LNCaP clone FGC (cell line): ENCODE measurements around the gene SLC17A3.

Experiments used
- DNase-seq: peaks from one replicate; pipeline ENCODE4 v3.0.0-alpha.2; 2011; ENCODE audit warnings: low read depth
- H3K4me3 ChIP-seq: 2 replicates; pipeline ENCODE4 v1.5.1; 2011; ENCODE audit warnings: mild to moderate bottlenecking, low read depth, low read length, control low read depth
- TF ChIP-seq, protein P1 (sequence below): IDR thresholded peaks from 2 replicates; pipeline ENCODE4 v1.5.1; 2012; ENCODE audit warnings: mild to moderate bottlenecking; ENCODE audit not compliant: control insufficient read depth, insufficient read depth; ENCODE audit errors: extremely low read depth

Gene SLC17A3

DNA sequence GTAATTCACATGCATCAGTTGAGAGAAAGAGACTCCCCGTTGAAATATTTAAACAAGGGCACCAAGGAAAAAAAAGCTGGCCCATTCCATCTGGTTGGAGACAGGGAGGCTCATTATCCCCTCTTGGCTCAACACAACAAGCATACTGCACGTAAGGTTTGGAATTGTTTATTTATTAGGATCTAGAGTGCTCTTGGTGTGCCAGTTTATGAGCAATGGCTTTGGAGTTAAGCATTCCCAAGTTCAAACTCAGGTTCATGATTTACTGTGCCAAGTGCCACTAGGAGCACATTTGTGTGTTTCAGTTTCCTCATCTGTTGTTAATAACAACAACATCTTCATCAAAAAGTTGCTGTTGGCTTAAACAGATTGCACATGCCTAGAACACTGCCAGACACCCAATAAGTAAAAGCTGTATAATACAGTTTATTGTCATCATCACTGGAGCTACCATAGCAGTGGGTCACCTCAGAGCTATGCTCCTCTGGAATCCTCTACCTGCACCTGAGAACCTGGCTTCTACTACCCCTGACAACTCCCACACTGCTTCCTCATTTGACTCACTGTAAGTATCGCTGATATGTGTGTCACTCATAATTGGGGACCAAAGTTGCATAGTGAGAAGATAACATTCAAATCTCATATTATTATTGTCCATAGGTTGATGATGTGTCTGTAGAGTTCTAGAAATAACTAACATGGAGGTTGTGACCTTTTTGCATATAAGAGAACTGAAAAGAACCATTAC lies 5.4 kb downstream of the SLC17A3 start:
- TF ChIP-seq, protein P1, sequence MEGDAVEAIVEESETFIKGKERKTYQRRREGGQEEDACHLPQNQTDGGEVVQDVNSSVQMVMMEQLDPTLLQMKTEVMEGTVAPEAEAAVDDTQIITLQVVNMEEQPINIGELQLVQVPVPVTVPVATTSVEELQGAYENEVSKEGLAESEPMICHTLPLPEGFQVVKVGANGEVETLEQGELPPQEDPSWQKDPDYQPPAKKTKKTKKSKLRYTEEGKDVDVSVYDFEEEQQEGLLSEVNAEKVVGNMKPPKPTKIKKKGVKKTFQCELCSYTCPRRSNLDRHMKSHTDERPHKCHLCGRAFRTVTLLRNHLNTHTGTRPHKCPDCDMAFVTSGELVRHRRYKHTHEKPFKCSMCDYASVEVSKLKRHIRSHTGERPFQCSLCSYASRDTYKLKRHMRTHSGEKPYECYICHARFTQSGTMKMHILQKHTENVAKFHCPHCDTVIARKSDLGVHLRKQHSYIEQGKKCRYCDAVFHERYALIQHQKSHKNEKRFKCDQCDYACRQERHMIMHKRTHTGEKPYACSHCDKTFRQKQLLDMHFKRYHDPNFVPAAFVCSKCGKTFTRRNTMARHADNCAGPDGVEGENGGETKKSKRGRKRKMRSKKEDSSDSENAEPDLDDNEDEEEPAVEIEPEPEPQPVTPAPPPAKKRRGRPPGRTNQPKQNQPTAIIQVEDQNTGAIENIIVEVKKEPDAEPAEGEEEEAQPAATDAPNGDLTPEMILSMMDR: no peak
- H3K4me3 ChIP-seq: no peak overlapping the region
- no peak for DNase-seq

DNA sequence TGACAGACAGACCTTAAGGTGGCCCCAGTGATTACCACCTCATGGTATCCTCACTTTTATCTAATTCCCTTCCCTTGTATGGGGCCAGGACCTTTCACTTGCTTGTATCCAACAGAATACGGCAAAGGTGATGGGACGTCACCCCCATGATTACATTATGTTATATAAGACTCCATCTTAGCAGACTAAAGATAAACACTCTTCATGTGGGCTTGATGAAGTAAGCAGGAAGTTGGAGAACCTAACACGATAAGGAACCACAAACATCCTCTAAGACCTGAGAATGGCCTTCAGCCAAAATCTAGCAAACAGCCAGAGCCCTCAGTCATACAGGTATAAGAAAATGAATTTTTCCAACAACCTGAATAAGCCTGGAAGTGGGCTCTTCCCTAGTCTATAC lies 8.0 kb downstream of the SLC17A3 start:
- TF ChIP-seq, protein P1: no peak
- no peak overlapping the region for H3K4me3 ChIP-seq
- DNase-seq: peak; percentile 4

DNA sequence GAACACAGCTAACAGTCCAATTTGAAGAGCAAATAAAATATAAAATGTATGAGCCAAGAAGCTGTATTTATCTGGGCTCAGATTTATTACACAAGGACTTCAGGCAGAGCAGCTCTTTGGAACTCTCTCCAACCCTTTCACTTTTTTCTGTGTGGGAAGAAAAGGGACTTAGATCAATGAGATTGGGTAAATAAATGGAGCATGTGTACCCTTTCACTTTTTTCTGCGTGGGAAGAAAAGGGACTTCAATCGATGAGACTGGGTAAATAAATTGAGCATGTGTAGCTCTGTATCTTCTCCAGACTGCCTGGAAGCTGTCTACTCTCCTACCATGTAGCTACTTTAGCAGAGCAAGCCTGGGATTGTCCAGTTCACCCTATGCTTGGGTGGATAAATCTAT lies 10.7 kb downstream of the SLC17A3 start:
- TF ChIP-seq, protein P1: no peak
- no peak overlapping the region for H3K4me3 ChIP-seq
- peak; percentile 64 for DNase-seq

DNA sequence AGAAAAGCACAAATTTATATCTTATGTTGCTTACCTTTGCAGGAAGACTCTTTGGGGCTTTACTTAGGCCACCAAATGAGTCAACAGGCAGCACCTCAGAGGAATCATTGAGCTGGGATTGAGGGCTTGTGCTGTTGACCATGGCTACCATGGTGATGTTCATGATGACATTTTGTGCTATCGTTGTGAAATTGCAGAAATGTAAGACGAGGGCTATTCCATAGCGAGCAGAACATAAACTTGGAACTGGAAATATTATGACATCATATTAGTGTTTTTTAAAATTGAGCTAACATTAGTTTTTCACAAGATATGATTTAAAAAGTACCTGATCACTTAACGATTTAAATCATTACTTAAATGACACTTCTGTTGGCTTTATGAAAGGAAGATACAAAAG lies 11.8 kb downstream of the SLC17A3 start:
- H3K4me3 ChIP-seq: no peak overlapping the region
- no peak for DNase-seq
- TF ChIP-seq, protein P1: no peak

DNA sequence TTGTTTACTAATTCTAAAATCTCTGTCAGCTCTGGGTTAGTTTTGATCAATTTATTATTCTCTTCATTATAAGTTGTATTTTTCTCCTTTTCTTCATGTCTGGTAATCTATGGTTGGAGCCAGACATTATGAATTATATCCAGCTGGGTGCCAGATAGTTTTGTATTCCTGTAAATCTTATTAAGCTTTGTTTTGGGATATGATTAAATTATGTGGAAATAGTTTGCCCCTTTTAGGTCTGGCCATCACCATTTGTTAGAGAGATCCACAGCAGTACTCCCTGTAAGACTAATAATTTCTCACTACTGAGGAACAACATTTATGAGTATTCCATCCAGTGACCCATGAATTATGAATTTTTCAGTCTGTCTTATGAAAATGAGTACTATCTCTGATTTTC lies 21.3 kb downstream of the SLC17A3 start:
- TF ChIP-seq, protein P1: no peak
- DNase-seq: no peak
- H3K4me3 ChIP-seq: no peak overlapping the region

DNA sequence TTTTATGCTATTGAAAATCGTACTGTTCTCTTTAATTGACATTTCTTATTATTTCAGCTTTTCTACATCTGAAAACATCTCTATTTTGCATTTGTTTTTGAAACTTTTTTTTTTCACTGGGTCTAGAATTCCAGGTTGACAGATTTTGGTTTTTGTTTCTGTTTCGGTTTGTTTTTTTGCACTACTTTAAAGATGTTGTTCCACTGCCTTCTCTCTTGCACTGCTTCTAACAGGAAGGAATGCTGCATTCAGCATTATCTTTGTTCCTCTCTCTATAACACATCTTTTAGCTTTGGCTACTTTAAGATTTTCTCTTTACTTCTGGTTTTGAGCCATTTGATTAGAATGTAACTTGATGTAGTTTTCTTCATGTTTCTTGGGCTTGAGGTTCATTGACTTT lies 22.1 kb downstream of the SLC17A3 start:
- H3K4me3 ChIP-seq: no peak overlapping the region
- TF ChIP-seq, protein P1: no peak

DNA sequence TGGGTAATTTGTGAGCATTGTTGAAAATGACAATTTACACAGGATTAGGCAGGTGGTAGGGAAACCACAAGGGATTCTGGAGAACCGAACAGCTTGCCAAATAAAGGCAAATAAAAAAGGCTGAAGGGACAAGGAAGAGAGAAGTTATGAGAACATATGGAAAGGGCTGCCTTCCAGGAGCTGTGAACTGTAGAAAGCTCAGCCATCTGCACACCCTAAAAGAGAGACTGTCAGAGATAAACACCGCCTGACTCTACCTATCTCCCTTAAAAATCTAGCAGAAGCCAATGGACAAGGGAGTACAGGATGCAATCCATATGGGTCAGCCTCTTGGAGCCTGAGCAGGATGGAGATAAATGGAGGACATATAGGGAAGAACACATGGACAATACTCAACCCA lies 29.5 kb downstream of the SLC17A3 start:
- H3K4me3 ChIP-seq: no peak overlapping the region
- DNase-seq: peak; percentile 65
- TF ChIP-seq, protein P1: no peak

More for the DNA sequence above, 22.1 kb downstream of the SLC17A3 start:
- DNase-seq: no peak
